Transverse colon (tissue), 3 donors: ENCODE measurements around the gene GDF2.

Experiments used
- CTCF ChIP-seq, 5 experiments: fragments of 200-600 bp in 3 of 5; fragments of 450-650 bp in 2 of 5; sonication (generic) in 3 of 5; IDR thresholded peaks; 1 replicate in 2 of 5; 2 replicates in 3 of 5; pipeline ENCODE4 v1.5.1; 2016 to 2017; ENCODE audit warnings: antibody characterized with exemption in 5 of 5, inconsistent platforms in 3 of 5, mild to moderate bottlenecking in 2 of 5, moderate library complexity in 1 of 5
- POLR2A ChIP-seq: fragments of 450-650 bp; IDR thresholded peaks from one replicate; pipeline ENCODE4 v1.6.1; 2016; ENCODE audit warnings: antibody characterized with exemption, mild to moderate bottlenecking, moderate library complexity

- TF ChIP-seq CTCF (IDR thresholded peaks at IDR 0.05) = no peak
- TF ChIP-seq POLR2A = no peak
Observed at GRCh38 chr10:47301833-47302232, 20.4 kb upstream of the GDF2 start.
